Left renal pelvis (tissue), 4 donors: ENCODE results near the gene HACD1. TPM values are rescaled to one million over a fixed set of nuclear protein-coding genes. Genes with fewer than 3 reads are reported as not detected.
"Not testable (repeated sequence)": the region's sequence is repeated elsewhere in the genome, so short reads cannot be mapped to it uniquely, and the experiment has no call there.

ENCODE experiments used
- DNase-seq, 4 donors: peaks; one replicate each; pipeline ENCODE4 v3.0.0-alpha.2; 2013; ENCODE audit warnings: low read depth in 4 of 4, low spot score in 3 of 4
- polyA plus RNA-seq, 4 donors: library from polyadenylated mRNA; unstranded; fragments of 120-200 nt; gene quantifications; one replicate each; pipeline ENCODE4 v1.2.1, GENCODE V29; 2013; ENCODE audit not compliant: insufficient read length in 4 of 4

The HACD1 gene
- polyA plus RNA-seq, 4 donors, result 2.3 to 19.3 (median 14.9) TPM

DNA sequence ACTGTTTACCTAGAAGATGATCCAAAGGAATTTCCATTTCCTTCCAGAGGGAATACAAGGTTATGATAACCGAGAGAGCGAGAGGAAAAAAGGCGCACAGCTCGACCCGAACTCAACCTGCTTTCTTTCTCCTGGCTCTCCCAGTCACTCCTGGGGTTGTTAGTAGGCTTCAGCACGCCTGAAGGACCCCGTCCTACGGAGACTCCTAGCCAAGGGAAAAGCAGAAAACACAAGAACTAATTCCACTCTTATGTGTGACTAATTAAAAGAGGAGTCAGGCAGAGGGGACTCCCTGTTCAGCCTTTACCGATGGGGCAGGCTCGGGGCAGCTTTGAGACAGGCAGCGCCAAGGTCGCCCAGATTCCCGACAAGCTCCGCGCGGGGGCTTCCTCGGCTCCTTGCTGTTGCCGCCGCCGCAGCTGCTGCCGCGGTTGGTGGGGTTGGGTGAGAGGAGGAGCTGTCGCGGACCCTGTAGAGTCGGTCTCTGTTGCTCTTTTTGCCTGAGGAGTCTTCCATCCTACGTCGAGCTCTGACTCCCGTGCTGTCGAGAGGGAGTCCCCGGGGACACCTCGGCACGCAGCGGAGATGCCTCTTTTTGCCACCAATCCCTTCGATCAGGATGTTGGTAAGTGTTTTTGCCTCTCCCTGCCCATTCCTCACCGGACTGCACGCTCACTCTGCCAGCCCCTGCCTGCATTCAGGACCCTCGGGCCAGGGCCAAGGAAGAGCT lies 26.7 kb upstream of the HACD1 start, which contains the start of gene STAM:
STAM (plus strand) TSS at position 397 of the 730 bp plus-strand sequence; CDS start at position 586, 189 bp downstream.
- peak; percentile 86 to 94 (median 90) for DNase-seq

- no peak for DNase-seq
These were observed 26.2 kb upstream of the HACD1 start for GRCh38 chr10:17643339-17643754.

DNA sequence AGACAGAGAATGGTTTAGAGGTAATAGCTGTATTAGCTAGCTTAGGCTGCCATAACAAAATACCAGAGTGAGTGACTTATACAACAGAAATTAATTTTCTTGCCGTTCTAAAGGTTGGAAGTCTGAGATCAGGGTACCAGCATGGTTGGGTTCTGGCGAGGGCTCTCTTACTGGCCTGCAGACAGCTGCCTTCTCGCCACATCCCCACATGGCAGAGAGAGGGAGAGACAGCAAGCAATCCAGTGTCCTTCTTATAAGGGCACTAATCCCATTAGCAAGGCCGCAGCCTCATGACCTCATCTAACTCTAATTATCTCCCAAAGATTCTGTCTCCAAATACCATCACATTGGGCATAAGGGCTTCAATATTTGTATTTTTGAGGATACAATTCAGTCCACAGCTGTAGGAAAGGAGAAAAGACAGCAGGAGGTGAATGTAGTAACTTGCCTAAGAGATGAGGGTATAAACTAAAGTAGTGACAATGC lies 23.2 kb upstream of the HACD1 start:
- DNase-seq, result no peak

GRCh38 chr10:17637869-17638268 lies 20.7 kb upstream of the HACD1 start:
- DNase-seq, result no peak

DNA sequence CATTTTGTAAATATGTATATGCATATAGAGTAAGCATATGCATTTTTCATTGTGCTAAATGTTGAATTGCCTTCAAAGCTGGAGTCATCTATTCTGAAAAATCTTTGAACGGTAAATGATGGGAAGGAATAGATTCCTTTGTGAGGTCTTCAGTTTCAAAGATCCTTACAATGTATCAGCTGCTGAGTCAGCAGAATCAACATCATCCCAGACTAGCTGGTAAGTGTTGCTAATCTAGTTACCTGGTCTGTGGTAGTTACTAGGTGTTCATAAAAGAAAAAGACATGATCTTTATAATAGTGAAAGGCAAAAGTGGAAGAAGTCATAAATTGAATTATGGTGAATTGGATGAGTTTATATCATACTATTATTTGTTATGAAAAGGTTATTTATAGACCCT lies 16.2 kb upstream of the HACD1 start:
- no peak for DNase-seq

- DNase-seq, result not testable (repeated sequence)
These were observed 15.4 kb upstream of the HACD1 start for GRCh38 chr10:17632590-17632989.

- DNase-seq, result no peak
These were observed 9.5 kb upstream of the HACD1 start for GRCh38 chr10:17626656-17627055.

GRCh38 chr10:17624996-17625395 lies 7.8 kb upstream of the HACD1 start:
- no peak for DNase-seq

GRCh38 chr10:17622061-17622460 lies 4.9 kb upstream of the HACD1 start:
- DNase-seq, result no peak

DNA sequence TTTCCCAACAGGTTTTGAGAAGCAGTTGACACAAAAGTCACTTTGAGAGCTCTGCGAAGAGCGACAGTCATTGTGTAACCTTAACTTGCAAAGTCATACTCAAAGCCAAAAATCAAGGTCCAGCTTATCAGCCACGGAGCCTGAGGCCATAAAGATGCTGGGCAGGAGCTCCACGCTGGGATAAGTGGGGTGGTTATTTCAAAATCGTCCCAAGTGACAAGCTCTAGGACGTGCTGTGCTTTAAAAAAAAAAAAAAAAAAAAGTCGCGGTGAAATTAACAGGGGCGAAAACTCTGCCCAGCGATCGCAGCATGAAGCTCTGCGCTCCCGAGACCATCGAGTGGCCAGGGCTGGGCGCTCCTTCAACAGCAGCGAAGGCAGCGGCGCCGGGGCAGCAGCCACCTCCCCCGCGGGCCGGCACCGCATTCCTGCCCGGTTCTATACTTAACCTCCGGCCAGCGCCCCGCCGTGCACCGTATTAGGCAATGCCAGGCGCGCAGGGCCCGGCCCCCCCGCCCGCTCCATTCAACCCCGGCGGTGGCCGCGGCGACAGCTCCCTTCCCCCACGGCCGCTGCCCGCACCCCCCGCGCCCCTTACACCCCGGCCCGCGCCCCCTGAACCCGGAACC lies 657 bp downstream of the HACD1 start:
- peak in 2 of 4 donors; percentile 29 to 47 for DNase-seq

DNA sequence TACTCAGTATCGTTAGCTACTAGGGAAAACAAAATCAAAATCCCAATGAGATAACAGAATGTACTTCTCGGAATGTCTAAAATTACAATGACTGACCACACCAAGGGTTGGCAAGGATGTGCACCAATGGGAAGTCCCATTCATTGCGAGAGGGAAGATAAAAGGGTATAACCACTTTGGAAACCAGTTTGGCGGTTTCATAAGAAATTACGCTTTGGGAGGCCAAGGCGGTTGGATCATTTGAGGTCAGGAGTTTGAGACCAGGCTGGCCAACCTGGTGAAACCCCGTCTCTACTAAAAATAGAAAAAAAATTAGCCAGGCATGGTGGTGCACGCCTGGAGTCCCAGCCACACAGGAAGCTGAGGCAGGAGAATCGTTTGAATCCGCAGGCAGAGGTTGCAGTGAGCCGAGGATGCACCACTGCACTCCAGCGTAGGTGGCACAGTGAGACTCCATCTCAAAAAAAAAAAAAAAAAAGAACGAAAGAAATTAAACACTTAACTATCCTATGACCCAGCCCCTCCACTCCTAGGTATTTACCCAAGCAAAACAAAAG lies 7.6 kb downstream of the HACD1 start:
- no peak for DNase-seq

DNA sequence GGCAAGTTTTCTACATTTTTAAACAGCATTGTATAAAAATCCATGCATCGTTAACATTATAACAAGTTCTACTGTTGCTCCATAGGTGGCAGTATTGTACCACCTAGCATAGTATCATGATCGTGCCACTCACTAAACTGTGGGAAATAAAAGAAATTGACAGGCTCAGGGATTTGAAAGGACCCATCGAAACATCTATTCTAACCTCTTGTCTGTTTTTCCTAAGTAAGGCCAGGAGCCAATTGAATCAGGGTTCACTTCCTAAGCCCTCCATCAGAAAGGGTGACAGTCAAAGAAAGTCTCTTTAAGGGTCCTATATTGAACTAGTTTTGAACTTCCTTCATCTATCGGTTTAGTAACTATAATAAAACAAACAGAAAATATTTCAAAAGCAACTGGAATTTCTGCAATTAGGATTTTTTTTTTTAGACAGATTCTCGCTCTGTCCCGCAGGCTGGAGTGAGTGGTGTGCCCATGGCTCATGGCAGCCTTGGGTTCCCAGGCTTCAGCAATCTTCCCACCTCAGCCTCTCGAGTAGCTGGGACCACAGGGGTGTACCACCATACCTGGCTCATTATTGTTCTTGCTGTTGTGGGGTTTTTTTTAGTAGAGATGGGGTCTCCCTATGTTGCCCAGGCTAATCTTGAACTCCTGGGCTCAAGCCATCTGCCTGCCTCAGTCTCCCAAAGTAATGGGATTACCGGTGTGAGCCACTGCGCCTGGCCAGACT lies 9.4 kb downstream of the HACD1 start:
- no peak for DNase-seq

GRCh38 chr10:17607060-17607459 lies 10.1 kb downstream of the HACD1 start:
- DNase-seq, result no peak

- no peak for DNase-seq
These were observed 10.6 kb downstream of the HACD1 start for GRCh38 chr10:17606547-17607040.

DNA sequence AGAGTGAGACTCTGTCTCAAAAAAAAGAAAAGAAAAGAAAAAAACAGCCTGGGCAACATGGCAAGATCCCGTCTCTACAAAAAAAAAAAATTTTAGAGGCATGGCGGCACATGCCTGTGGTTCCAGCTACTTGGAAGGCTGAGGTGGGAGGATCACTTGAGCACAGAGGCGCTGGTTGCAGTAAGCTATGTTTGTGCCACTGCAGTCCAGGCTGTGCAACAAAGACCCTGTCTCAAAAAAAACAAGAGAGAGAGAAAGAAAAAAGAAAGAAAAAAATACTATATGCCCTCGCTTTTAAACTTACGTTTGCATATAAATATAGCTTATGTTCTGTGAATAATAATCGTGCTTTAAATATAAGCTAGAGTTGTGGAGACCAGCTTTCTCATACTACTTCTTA lies 11.2 kb downstream of the HACD1 start:
- no peak for DNase-seq

DNA sequence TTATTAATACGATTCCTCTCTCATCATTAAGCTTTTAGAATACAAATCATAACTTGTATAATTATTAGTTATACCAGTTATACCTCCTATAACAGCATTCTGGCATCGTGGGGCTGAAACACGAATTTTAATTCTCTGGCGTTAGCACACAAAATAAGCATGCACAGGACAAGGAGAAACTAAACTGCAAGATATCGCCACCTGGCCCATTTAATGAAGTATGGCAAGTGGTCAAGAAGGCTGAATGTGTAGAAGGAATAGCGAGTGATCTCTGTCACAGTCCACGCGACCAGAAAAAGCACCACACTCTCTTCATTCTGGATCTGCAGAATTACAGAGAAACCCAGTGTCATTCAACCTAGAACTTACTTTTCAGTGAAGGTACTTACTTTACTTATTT lies 18.1 kb downstream of the HACD1 start:
- DNase-seq, result no peak

DNA sequence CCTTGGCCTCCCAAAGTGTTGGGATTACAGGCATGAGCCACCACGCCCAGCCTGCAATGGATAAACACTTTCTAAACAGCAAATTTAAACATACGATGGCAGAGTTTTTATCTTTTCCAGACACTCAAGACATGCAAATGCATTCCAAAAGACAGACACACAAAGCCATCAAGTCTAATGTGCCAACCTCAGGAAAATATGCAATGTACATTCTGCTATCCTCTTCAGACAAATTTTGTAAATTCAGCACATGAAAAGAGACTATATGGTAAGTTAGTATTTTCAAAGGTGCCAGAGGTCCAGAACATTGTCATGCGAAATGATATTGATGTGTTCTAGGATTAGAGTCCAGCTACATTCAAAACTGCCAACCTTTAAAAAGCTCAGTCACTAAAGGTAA lies 19.8 kb downstream of the HACD1 start:
- DNase-seq, result no peak

GRCh38 chr10:17590969-17591645 lies 26.1 kb downstream of the HACD1 start:
- DNase-seq, result no peak

- not testable (repeated sequence) for DNase-seq
These were observed 27.9 kb downstream of the HACD1 start for GRCh38 chr10:17589316-17589715.

GRCh38 chr10:17588420-17588819 lies 28.8 kb downstream of the HACD1 start:
- no peak for DNase-seq
